K562 (cell line): ENCODE results near the gene AKAP6. TPM values are rescaled to one million over a fixed set of nuclear protein-coding genes. Genes with fewer than 3 reads are reported as not detected.

Source experiments
- ATAC-seq: fragments of 200-7000 bp; cut with Tn5 transposase; 3 replicates; pipeline ENCODE4 v1.9.1; 2020; ENCODE audit warnings: moderate library complexity
- BruUV-seq: library from RNA; stranded (reverse); fragments of 400-500 nt; replicated peaks from 2 replicates; lab custom pipeline; 2021; lab: Mats Ljungman, UMichigan
- CTCF ChIA-PET: fragments of 300-600 bp; formaldehyde crosslinking; extraction: SDS; loops from one replicate; lab custom pipeline; 2021; ENCODE audit warnings: low intra/inter-chr PET ratio; lab: Yijun Ruan, JAX
- POLR2A ChIA-PET: fragments of 300-600, 350-650 bp; sonication (Branson Sonifier 250); formaldehyde crosslinking; extraction: SDS; loops from one replicate; lab custom pipeline; 2021; ENCODE audit warnings: antibody characterized with exemption, inconsistent platforms; lab: Yijun Ruan, JAX
- DNase-seq, 4 experiments: peaks; one replicate each; pipeline versions ENCODE4 v3.0.0 to v3.0.0-alpha.2; 2011 to 2018; ENCODE audit warnings: low spot score in 3 of 4, mixed read lengths in 3 of 4; ENCODE audit errors: extremely low read depth in 1 of 4
- FAIRE-seq: peaks from 2 replicates; lab custom pipeline; 2011; peaks lifted over from hg19 to GRCh38; lab: Jason Lieb, UNC
- H2AFZ ChIP-seq: 2 replicates; pipeline ENCODE4 v1.6.0; 2011; ENCODE audit warnings: low read depth, low read length, control low read depth, inconsistent platforms
- H3K27ac ChIP-seq: fragments of 200-600 bp; 3 replicates; pipeline ENCODE4 v1.8.0; 2011; ENCODE audit warnings: low read depth, mild to moderate bottlenecking, control low read depth, inconsistent platforms, low read length, moderate library complexity, mixed read lengths; ENCODE audit errors: extremely low read depth
- H3K27me3 ChIP-seq, 2 experiments: fragments of 300-600 bp in 1 of 2; 2 replicates in 1 of 2; 3 replicates in 1 of 2; pipeline versions ENCODE4 v1.6.0 to v1.8.0; 2011; ENCODE audit warnings: inconsistent platforms in 2 of 2, low read length in 2 of 2, mild to moderate bottlenecking in 1 of 2, mixed read lengths in 1 of 2, moderate library complexity in 1 of 2; ENCODE audit not compliant: control insufficient read depth in 2 of 2, insufficient read depth in 2 of 2
- H3K36me3 ChIP-seq: fragments of 300-600 bp; 3 replicates; pipeline ENCODE4 v1.8.0; 2011; ENCODE audit warnings: mild to moderate bottlenecking, low read length, inconsistent platforms; ENCODE audit not compliant: control insufficient read depth, insufficient read depth
- H3K4me1 ChIP-seq, 2 experiments: fragments of 200-600 bp in 1 of 2; replicated peaks in 1 of 2; 2 replicates in 1 of 2; 3 replicates in 1 of 2; pipeline versions ENCODE4 v1.5.1 to v1.8.0; 2011; ENCODE audit warnings: inconsistent platforms in 2 of 2, low read length in 2 of 2, mild to moderate bottlenecking in 1 of 2, mixed read lengths in 1 of 2, moderate library complexity in 1 of 2; ENCODE audit not compliant: control insufficient read depth in 2 of 2, insufficient read depth in 2 of 2
- H3K4me2 ChIP-seq: 2 replicates; pipeline ENCODE4 v1.6.1; 2011; ENCODE audit warnings: low read length, control low read depth, inconsistent platforms, mixed read lengths; ENCODE audit not compliant: insufficient read depth
- H3K4me3 ChIP-seq: fragments of 200-600 bp; sonication (generic), shearing (Covaris generic); 2 replicates; pipeline ENCODE4 v1.5.1; 2016; ENCODE audit warnings: control low read depth, inconsistent platforms
- H3K79me2 ChIP-seq: fragments of 200-600 bp; 3 replicates; pipeline ENCODE4 v1.8.0; 2011; ENCODE audit warnings: low read length, inconsistent platforms; ENCODE audit not compliant: control insufficient read depth, insufficient read depth
- H3K9ac ChIP-seq, 2 experiments: 2 replicates each; pipeline versions ENCODE4 v1.6.0 to v1.6.1; 2011; ENCODE audit warnings: low read depth in 2 of 2, low read length in 2 of 2, control low read depth in 1 of 2, inconsistent platforms in 1 of 2, mild to moderate bottlenecking in 1 of 2, mixed read lengths in 1 of 2; ENCODE audit not compliant: insufficient read depth in 1 of 2
- H3K9me1 ChIP-seq: one replicate; pipeline ENCODE4 v1.6.0; 2011; ENCODE audit warnings: inconsistent platforms, mild to moderate bottlenecking, low read length, moderate library complexity; ENCODE audit not compliant: control insufficient read depth, insufficient read depth
- H3K9me3 ChIP-seq: replicated peaks from 2 replicates; pipeline ENCODE4 v1.5.1; 2011; ENCODE audit warnings: low read depth, low read length, inconsistent platforms; ENCODE audit not compliant: control insufficient read depth, insufficient read depth
- H4K20me1 ChIP-seq: replicated peaks from 2 replicates; pipeline ENCODE4 v1.6.1; 2011; ENCODE audit warnings: low read length, inconsistent platforms, mixed read lengths; ENCODE audit not compliant: control insufficient read depth, insufficient read depth
- CEBPZ ChIP-seq: fragments of 150-350 bp; IDR thresholded peaks from 2 replicates; pipeline ENCODE4 v1.6.1; 2014; ENCODE audit warnings: low read depth, mild to moderate bottlenecking, low read length, borderline replicate concordance
- HMGN3 ChIP-seq: IDR thresholded peaks from 2 replicates; pipeline ENCODE4 v1.6.1; 2011; ENCODE audit warnings: borderline replicate concordance, low read depth, mild to moderate bottlenecking, mixed read lengths, low read length; ENCODE audit not compliant: insufficient read length; ENCODE audit errors: extremely low read depth
- KDM2B ChIP-seq: fragments of 250-450 bp; sonication (Bioruptor Pico); IDR thresholded peaks from 2 replicates; pipeline ENCODE4 v1.8.0; 2021; ENCODE audit warnings: mild to moderate bottlenecking, moderate library complexity
- TCF7 ChIP-seq: sonication (generic); IDR thresholded peaks from 2 replicates; pipeline ENCODE4 v1.6.1; 2016; ENCODE audit warnings: antibody characterized with exemption, borderline replicate concordance
- TGIF2 ChIP-seq: sonication (generic); formaldehyde crosslinking; IDR thresholded peaks from 2 replicates; pipeline ENCODE4 v1.8.1; 2022; ENCODE audit warnings: mild to moderate bottlenecking, missing genetic modification reagents, moderate library complexity
- ZNF143 ChIP-seq: sonication (generic); formaldehyde crosslinking; IDR thresholded peaks from 2 replicates; pipeline ENCODE4 v1.9.0; 2022; ENCODE audit warnings: mild to moderate bottlenecking, missing genetic modification reagents
- ZNF280A ChIP-seq: fragments of 450-650 bp; IDR thresholded peaks from 2 replicates; pipeline ENCODE4 v1.6.1; 2018; ENCODE audit warnings: mild to moderate bottlenecking, low read depth; ENCODE audit not compliant: partially characterized antibody
- WGBS: fragments of 100-300 bp; shearing (Covaris generic); methylation state at CpG from one replicate; pipeline ENCODE4 v1.1.6; 2016; ENCODE audit warnings: low coverage, mixed read lengths; ENCODE audit not compliant: insufficient coverage; ENCODE audit errors: missing lambda C conversion rate; 5-methylcytosine and 5-hydroxymethylcytosine counted together
- in situ Hi-C: fragments of 300-500 bp; cut with MboI; formaldehyde crosslinking; loops from 4 replicates; pipeline ENCODE4 v1.15.0; 2018; ENCODE audit warnings: inconsistent platforms, mixed read lengths
- intact Hi-C: fragments of 100-400 bp; cut with micrococcal nuclease; formaldehyde crosslinking; loops from 2 replicates; pipeline ENCODE4 v1.14.2; 2022
- polyA plus RNA-seq, 8 experiments: library from polyadenylated mRNA; depleted of rRNA in 4 of 8; stranded (reverse) in 5 of 8; unstranded in 3 of 8; fragments of >200 nt; fragmentation: Nextera tagmentation in 2 of 8; fragmentation: Illumina TruSeq in 1 of 8; extraction: Ambion mirVana in 2 of 8; extraction: Trizol in 1 of 8; gene quantifications; 2 replicates each; pipeline versions ENCODE4 v1.2.1 to v1.2.3, GENCODE V29; 2011 to 2014; ENCODE audit warnings: inconsistent platforms in 1 of 8, missing spikeins in 1 of 8
- total RNA-seq, 7 experiments: library from RNA; depleted of rRNA in 6 of 7; stranded (reverse); fragments of >200 nt in 6 of 7; fragmentation: Illumina TruSeq in 2 of 7; extraction: Trizol in 2 of 7; gene quantifications; 2 replicates each; pipeline versions ENCODE4 v1.2.1 to v1.2.3, GENCODE V29; 2011 to 2021; ENCODE audit warnings: low replicate concordance in 1 of 7

The AKAP6 gene
- total and polyA plus RNA-seq, 9 of the 15 experiments (the other 6 are each of a cell fraction or from before 2014, with no cell fraction given): 0.03 to 1.7 (median 0.48) TPM

GRCh38 chr14:32637582-32637981 lies 308.5 kb downstream of the AKAP6 start:
- Histone ChIP-seq H2AFZ (no peak overlapping the region), H3K9me3 (no peaks in the 10 kb centered on the region), H3K9ac (no peak overlapping the region), H4K20me1 (no peaks in the 10 kb centered on the region), H3K27ac (no peak overlapping the region), H3K79me2 (no peaks in the 10 kb centered on the region), H3K4me2 (no peak overlapping the region), H3K36me3 (no peaks in the 10 kb centered on the region), H3K4me3 (no peak overlapping the region), H3K9me1 (no peaks in the 10 kb centered on the region), H3K27me3 (no peaks in the 10 kb centered on the region), H3K4me1 (no peaks in the 10 kb centered on the region)
- 0% methylated on average over 2 of the region's 2 CpGs for WGBS
- POLR2A ChIA-PET: no interaction called here
- BruUV-seq: no TSS peak
- CTCF ChIA-PET: no interaction called here
- intact Hi-C loops: no loop called here
- in situ Hi-C loops: no loop called here
- no peak for FAIRE-seq
- TF ChIP-seq TGIF2 (CRISPR knock-in tag) (no peak), TCF7 (no peak), KDM2B (CRISPR knock-in tag) (no peak), ZNF280A (no peak), ZNF143 (no peak), HMGN3 (no peak), CEBPZ (no peak)
- ATAC-seq: no peak
- DNase-seq: no peak
